ENCODE data around the gene FXYD3. TPM values are rescaled to one million over a fixed set of nuclear protein-coding genes. Genes with fewer than 3 reads are reported as not detected.
"Not testable (repeated sequence)": the region's sequence is repeated elsewhere in the genome, so short reads cannot be mapped to it uniquely, and the experiment has no call there.

Gene FXYD3
- total RNA-seq, 1 donor from 2014 or later, result not detected

GRCh38 chr19:35098413-35099049, 17.1 kb upstream of the FXYD3 start:
- no peak overlapping the region for H3K4me3 Mint-ChIP-seq (ENCODE audit: unreplicated experiment)
- no peak for TF ChIP-seq CTCF (IDR thresholded peaks at IDR 0.05)
- H3K9me3 Mint-ChIP-seq (ENCODE audit: unreplicated experiment), result no peaks in the 10 kb centered on the region
- peaks cover 6% of the 10 kb centered on the region for H3K27me3 Mint-ChIP-seq (ENCODE audit: unreplicated experiment)
- DNase-seq (ENCODE audit: extremely low spot score, unreplicated experiment), result no peak
- no peaks in the 10 kb centered on the region for H3K4me1 Mint-ChIP-seq (ENCODE audit: unreplicated experiment)
- no peaks in the 10 kb centered on the region for H3K36me3 Mint-ChIP-seq (ENCODE audit: unreplicated experiment)
- H3K27ac Mint-ChIP-seq (ENCODE audit: unreplicated experiment), result no peak overlapping the region

GRCh38 chr19:35099155-35099896, 16.3 kb upstream of the FXYD3 start:
- Mint-ChIP-seq H3K4me1 (ENCODE audit: unreplicated experiment) (no peaks in the 10 kb centered on the region), H3K9me3 (ENCODE audit: unreplicated experiment) (no peaks in the 10 kb centered on the region), H3K27ac (ENCODE audit: unreplicated experiment) (no peak overlapping the region), H3K27me3 (ENCODE audit: unreplicated experiment) (peaks cover 6% of the 10 kb centered on the region), H3K4me3 (ENCODE audit: unreplicated experiment) (no peak overlapping the region), H3K36me3 (ENCODE audit: unreplicated experiment) (no peaks in the 10 kb centered on the region)
- no peak for TF ChIP-seq CTCF (IDR thresholded peaks at IDR 0.05)
- DNase-seq (ENCODE audit: extremely low spot score, unreplicated experiment), result no peak

- H3K4me3 Mint-ChIP-seq (ENCODE audit: unreplicated experiment), result no peak overlapping the region
- H3K27me3 Mint-ChIP-seq (ENCODE audit: unreplicated experiment), result peaks cover 4% of the 10 kb centered on the region
- no peak overlapping the region for H3K27ac Mint-ChIP-seq (ENCODE audit: unreplicated experiment)
- no peak for TF ChIP-seq CTCF (IDR thresholded peaks at IDR 0.05)
- H3K9me3 Mint-ChIP-seq (ENCODE audit: unreplicated experiment), result no peaks in the 10 kb centered on the region
- no peaks in the 10 kb centered on the region for H3K4me1 Mint-ChIP-seq (ENCODE audit: unreplicated experiment)
- no peaks in the 10 kb centered on the region for H3K36me3 Mint-ChIP-seq (ENCODE audit: unreplicated experiment)
- no peak for DNase-seq (ENCODE audit: extremely low spot score, unreplicated experiment)
Measured at GRCh38 chr19:35099897-35100275, 15.7 kb upstream of the FXYD3 start.

- Mint-ChIP-seq H3K9me3 (ENCODE audit: unreplicated experiment) (no peaks in the 10 kb centered on the region), H3K4me3 (ENCODE audit: unreplicated experiment) (no peak overlapping the region), H3K27me3 (ENCODE audit: unreplicated experiment) (peaks cover 1% of the 10 kb centered on the region), H3K4me1 (ENCODE audit: unreplicated experiment) (no peaks in the 10 kb centered on the region), H3K27ac (ENCODE audit: unreplicated experiment) (no peak overlapping the region), H3K36me3 (ENCODE audit: unreplicated experiment) (no peaks in the 10 kb centered on the region)
- no peak for TF ChIP-seq CTCF (IDR thresholded peaks at IDR 0.05)
- DNase-seq (ENCODE audit: extremely low spot score, unreplicated experiment), result no peak
Measured at GRCh38 chr19:35100588-35101533, 14.8 kb upstream of the FXYD3 start.

- not testable (repeated sequence) for H3K36me3 Mint-ChIP-seq (ENCODE audit: unreplicated experiment); DNase-seq (ENCODE audit: extremely low spot score, unreplicated experiment); H3K27me3 Mint-ChIP-seq (ENCODE audit: unreplicated experiment); H3K9me3 Mint-ChIP-seq (ENCODE audit: unreplicated experiment); H3K27ac Mint-ChIP-seq (ENCODE audit: unreplicated experiment); H3K4me3 Mint-ChIP-seq (ENCODE audit: unreplicated experiment); H3K4me1 Mint-ChIP-seq (ENCODE audit: unreplicated experiment)
Measured at GRCh38 chr19:35101949-35102348, 13.7 kb upstream of the FXYD3 start.

- DNase-seq (ENCODE audit: extremely low spot score, unreplicated experiment); H3K27ac Mint-ChIP-seq (ENCODE audit: unreplicated experiment); H3K4me1 Mint-ChIP-seq (ENCODE audit: unreplicated experiment); H3K27me3 Mint-ChIP-seq (ENCODE audit: unreplicated experiment); H3K4me3 Mint-ChIP-seq (ENCODE audit: unreplicated experiment); H3K36me3 Mint-ChIP-seq (ENCODE audit: unreplicated experiment); H3K9me3 Mint-ChIP-seq (ENCODE audit: unreplicated experiment): not testable (repeated sequence)
Measured at GRCh38 chr19:35103614-35104013, 12.0 kb upstream of the FXYD3 start.
